ENCODE results near the gene LPAR1. TPM values are rescaled to one million over a fixed set of nuclear protein-coding genes. Genes with fewer than 3 reads are reported as not detected.

The LPAR1 gene
- total and polyA plus RNA-seq, 2 of the 8 experiments (the other 6 are each of a cell fraction or from before 2014, with no cell fraction given): 3.4 to 5.1 TPM

GRCh38 chr9:111040494-111040893, 2.2 kb upstream of the LPAR1 start (continued):
- no peak for TF ChIP-seq JUND (IDR thresholded peaks at IDR 0.05; ENCODE audit: low read length)
- no peak for TF ChIP-seq JUN (IDR thresholded peaks at IDR 0.05; ENCODE audit: low read depth, low read length)
- TF ChIP-seq ASH2L (IDR thresholded peaks at IDR 0.05; ENCODE audit: low read length): no peak
- no peak for TF ChIP-seq KDM1A (IDR thresholded peaks at IDR 0.05; ENCODE audit: borderline replicate concordance, low read length)
